Stimulated activated CD4-positive, alpha-beta T cell treated with anti-CD3 and anti-CD28 coated beads, TNF-alpha, amount 100 ng/mL, for 48 hours (primary cell): Measurements from ENCODE around the gene WSCD1.

Source experiments
- DNase-seq, 3 donors: peaks; one replicate each; pipeline ENCODE4 v3.0.0-alpha.2; 2020; ENCODE audit warnings: low read depth in 3 of 3

Gene WSCD1

GRCh38 chr17:6061290-6061689 is 8.9 kb upstream of the WSCD1 start:
- no peak for DNase-seq

- no peak for DNase-seq
Measured at GRCh38 chr17:6064868-6065267, 5.3 kb upstream of the WSCD1 start.

GRCh38 chr17:6065351-6065750 is 4.8 kb upstream of the WSCD1 start:
- DNase-seq = no peak

GRCh38 chr17:6066183-6066948 is 3.8 kb upstream of the WSCD1 start:
- DNase-seq = no peak

- DNase-seq = no peak
Measured at GRCh38 chr17:6067060-6067459, 3.1 kb upstream of the WSCD1 start.

GRCh38 chr17:6070430-6070912 is 292 bp downstream of the WSCD1 start:
- DNase-seq = no peak

- DNase-seq = no peak
Measured at GRCh38 chr17:6070913-6071511, 833 bp downstream of the WSCD1 start.

- no peak for DNase-seq
Measured at GRCh38 chr17:6071528-6072065, 1.4 kb downstream of the WSCD1 start.

- no peak for DNase-seq
Measured at GRCh38 chr17:6072157-6072556, 2.0 kb downstream of the WSCD1 start.

- DNase-seq = no peak
Measured at GRCh38 chr17:6072611-6073010, 2.4 kb downstream of the WSCD1 start.

GRCh38 chr17:6073620-6074019 is 3.4 kb downstream of the WSCD1 start:
- no peak for DNase-seq

- DNase-seq = no peak
Measured at GRCh38 chr17:6075050-6075449, 4.9 kb downstream of the WSCD1 start.

- no peak for DNase-seq
Measured at GRCh38 chr17:6075845-6076244, 5.7 kb downstream of the WSCD1 start.

GRCh38 chr17:6077752-6078151 is 7.6 kb downstream of the WSCD1 start:
- no peak for DNase-seq

GRCh38 chr17:6078458-6078871 is 8.3 kb downstream of the WSCD1 start:
- no peak for DNase-seq

GRCh38 chr17:6079155-6079888 is 9.1 kb downstream of the WSCD1 start:
- DNase-seq = no peak

- DNase-seq = no peak
Measured at GRCh38 chr17:6079960-6080359, 9.8 kb downstream of the WSCD1 start.

- DNase-seq = no peak
Measured at GRCh38 chr17:6080711-6081430, 10.7 kb downstream of the WSCD1 start.

GRCh38 chr17:6082335-6082734 is 12.2 kb downstream of the WSCD1 start:
- no peak for DNase-seq

- DNase-seq = no peak
Measured at GRCh38 chr17:6084311-6085161, 14.4 kb downstream of the WSCD1 start.

GRCh38 chr17:6085812-6086211 is 15.6 kb downstream of the WSCD1 start:
- no peak for DNase-seq
